Heart right ventricle (tissue), 16 donors: ENCODE measurements around the gene MTCP1. TPM values are rescaled to one million over a fixed set of nuclear protein-coding genes. Genes with fewer than 3 reads are reported as not detected.

ENCODE experiments used
- ATAC-seq, 8 donors: fragments of 200-7000 bp; cut with Tn5 transposase; one replicate each; pipeline ENCODE4 v1.9.1; 2020; ENCODE audit warnings: mild to moderate bottlenecking in 8 of 8, moderate library complexity in 8 of 8, moderate number of reproducible peaks in 1 of 8
- DNase-seq, 2 donors: peaks; one replicate each; pipeline ENCODE4 v3.0.0-alpha.2; 2020
- H3K27ac ChIP-seq, 10 donors: fragments of 200-600 bp; sonication (generic) in 2 of 10; one replicate each; pipeline versions ENCODE4 v1.5.0 to v1.8.0; 2020 to 2022; ENCODE audit warnings: mild to moderate bottlenecking in 3 of 10
- H3K27me3 ChIP-seq, 7 donors: fragments of 200-600 bp; one replicate each; pipeline ENCODE4 v1.8.0; 2021 to 2022; ENCODE audit warnings: mild to moderate bottlenecking in 2 of 7
- H3K36me3 ChIP-seq, 9 donors: fragments of 200-600 bp; sonication (generic) in 1 of 9; one replicate each; pipeline versions ENCODE4 v1.5.0 to v1.8.0; 2020 to 2022; ENCODE audit warnings: mild to moderate bottlenecking in 2 of 9
- H3K4me1 ChIP-seq, 9 donors: fragments of 200-600 bp; sonication (generic) in 1 of 9; one replicate each; pipeline versions ENCODE4 v1.5.0 to v1.8.0; 2020 to 2022; ENCODE audit warnings: mild to moderate bottlenecking in 4 of 9
- H3K4me3 ChIP-seq, 10 donors: fragments of 200-600 bp; sonication (generic) in 2 of 10; one replicate each; pipeline versions ENCODE4 v1.5.0 to v1.8.0; 2020 to 2022; ENCODE audit warnings: mild to moderate bottlenecking in 7 of 10, moderate library complexity in 2 of 10
- H3K9me3 ChIP-seq, 11 donors: fragments of 200-600 bp in 10 of 11; sonication (generic) in 2 of 11; one replicate each; pipeline versions ENCODE4 v1.5.0 to v1.8.0; 2013 to 2022; ENCODE audit warnings: mild to moderate bottlenecking in 2 of 11, control low read depth in 1 of 11, moderate library complexity in 1 of 11
- CTCF ChIP-seq, 9 donors: fragments of 200-600 bp; sonication (generic) in 2 of 9; IDR thresholded peaks; one replicate each; pipeline versions ENCODE4 v1.5.0 to v1.8.0; 2021 to 2022; ENCODE audit warnings: antibody characterized with exemption in 9 of 9, mild to moderate bottlenecking in 5 of 9, moderate library complexity in 1 of 9
- WGBS, 2 donors: extraction: QIAGEN DNeasy Blood & Tissue Kit; methylation state at CpG; one replicate each; pipeline ENCODE4 v1.1.7; 2013; ENCODE audit warnings: inconsistent platforms in 1 of 2; 5-methylcytosine and 5-hydroxymethylcytosine counted together
- intact Hi-C, 10 donors: fragments of 100-400 bp; cut with DNase I; formaldehyde crosslinking; loops; one replicate each; pipeline versions ENCODE4 v1.11.1 to v1.14.2; 2022
- polyA plus RNA-seq, 2 donors: library from polyadenylated mRNA; stranded (reverse); fragments of 200-250 nt; gene quantifications; one replicate each; pipeline ENCODE4 v1.2.3, GENCODE V29; 2013
- total RNA-seq, 10 donors: library from RNA; stranded (reverse); fragmentation: NEBNext Ultra II Directional in 3 of 10; extraction: Animal tissue kit (Norgen Biotek cat#: 25700) in 3 of 10; gene quantifications; one replicate each; pipeline versions ENCODE4 v1.2.1 to v1.2.4, GENCODE V29; 2021 to 2023
- donor health status: Arrhythmogenic right ventricular cardiomyopathy.
- donor health status: ischemic (EF 13 %, LVEDD 7.1; RV severe dilation, severe dysfunction).
- donor health status: healthy with polysubstance abuse.
- donor health status: DM: no; HTN: yes; CAD: no.
- donor health status: DM: no; HTN: no; CAD: no.
- donor health status: ischemic (EF 25% LVEDD 6.9; RV normal size, moderate dysfunction).
- donor health status: ischemic (EF 25% LVEDD 5.7; RV mildly dilated, moderate dysfunction).
- donor health status: healthy.
- donor health status: DM: yes; HTN: yes; CAD: no.
- donor health status: Ischemic cardiomyopathy.
- donor health status: ischemic (EF 35%, LVEDD 5.7; RV mildly dilated, moderate dysfunction).
- donor health status: nonischemic (EF 11% LVEDD 7.7; RV severe dilation, severe dysfunction).
- donor health status: DM: yes; HTN: yes; CAD: no.
- donor health status: PGD.
- donor health status: ischemic (EF 29% LVEDD 5.4; RV normal size, mild dysfunction).
- donor health status: nonischemic (EF 23%, LVEDD 6.1; RV moderate dilation, normal function).

MTCP1 gene
- total and polyA plus RNA-seq, 12 donors, result 21.2 to 384 (median 48.8) TPM

- Histone ChIP-seq H3K36me3 (peaks cover 0 to 65% (median 0%) of the 10 kb centered on the region in 9 donors), H3K4me1 (peaks cover 0 to 21% (median 7%) of the 10 kb centered on the region in 9 donors), H3K9me3 (no peaks in the 10 kb centered on the region), H3K27me3 (no peaks in the 10 kb centered on the region), H3K4me3 (no peak overlapping the region), H3K27ac (no peak overlapping the region)
- intact Hi-C loops, result loop anchor here in 6 of 10 donors (5.0 to 10.0 kb wide), 5 partner anchors 59 to 159 kb away; no protein-coding TSS in a partner anchor
- no peak for DNase-seq
- WGBS, 2 donors, result 90 to 93% methylated on average over 3 of the region's 3 CpGs
- no peak for ATAC-seq
- TF ChIP-seq CTCF (IDR thresholded peaks at IDR 0.05), result no peak
Observed at GRCh38 chrX:155053656-155054055, 17.3 kb downstream of the MTCP1 start.

GRCh38 chrX:155052738-155053498 is 18.0 kb downstream of the MTCP1 start:
- no peaks in the 10 kb centered on the region for H3K9me3 ChIP-seq
- WGBS, 2 donors, result 93 to 95% methylated on average over 5 of the region's 5 CpGs
- peaks cover 0 to 65% (median 0%) of the 10 kb centered on the region in 9 donors for H3K36me3 ChIP-seq
- ATAC-seq (no peak), DNase-seq (no peak)
- peaks cover 0 to 3% (median 0%) of the 10 kb centered on the region in 7 donors for H3K27me3 ChIP-seq
- no peak overlapping the region for H3K4me3 ChIP-seq
- H3K4me1 ChIP-seq, result peaks cover 0 to 28% (median 8%) of the 10 kb centered on the region in 9 donors
- intact Hi-C loops, result loop anchor here in 6 of 10 donors (5.0 to 10.0 kb wide), 5 partner anchors 58 to 158 kb away; no protein-coding TSS in a partner anchor
- no peak overlapping the region for H3K27ac ChIP-seq
- TF ChIP-seq CTCF (IDR thresholded peaks at IDR 0.05), result no peak

GRCh38 chrX:155048977-155049619 is 21.8 kb downstream of the MTCP1 start:
- peaks cover 0 to 52% (median 0%) of the 10 kb centered on the region in 9 donors for H3K36me3 ChIP-seq
- peak in 1 of 2 donors; percentile 46 for DNase-seq
- peaks cover 0 to 30% (median 5%) of the 10 kb centered on the region in 9 donors for H3K4me1 ChIP-seq
- ATAC-seq, result peak; percentile 25 to 69 (median 60)
- H3K9me3 ChIP-seq, result no peaks in the 10 kb centered on the region
- WGBS, 2 donors, result 43% methylated on average over 9 of the region's 9 CpGs
- H3K27ac ChIP-seq, result peak overlapping the region in 1 of 10 donors; percentile 31
- peak; percentile 34 to 72 (median 60) for TF ChIP-seq CTCF (IDR thresholded peaks at IDR 0.05)
- no peak overlapping the region for H3K4me3 ChIP-seq
- intact Hi-C loops, result loop anchor here in 1 of 10 donors (2.0 kb wide), 1 partner anchor 20 kb away; no protein-coding TSS in a partner anchor
- H3K27me3 ChIP-seq, result peaks cover 0 to 4% (median 0%) of the 10 kb centered on the region in 7 donors

- H3K27ac ChIP-seq, result no peak overlapping the region
- peaks cover 0 to 31% (median 0%) of the 10 kb centered on the region in 9 donors for H3K36me3 ChIP-seq
- peaks cover 0 to 30% (median 5%) of the 10 kb centered on the region in 9 donors for H3K4me1 ChIP-seq
- TF ChIP-seq CTCF (IDR thresholded peaks at IDR 0.05), result no peak
- 72 to 73% methylated on average over 5 of the region's 5 CpGs for WGBS, 2 donors
- DNase-seq (no peak), ATAC-seq (no peak)
- intact Hi-C loops, result loop anchor here in 1 of 10 donors (1.0 kb wide), 1 partner anchor 9 kb away; no protein-coding TSS in a partner anchor
- no peaks in the 10 kb centered on the region for H3K9me3 ChIP-seq
- H3K4me3 ChIP-seq, result no peak overlapping the region
- peaks cover 0 to 4% (median 0%) of the 10 kb centered on the region in 7 donors for H3K27me3 ChIP-seq
Observed at GRCh38 chrX:155046811-155047528, 24.0 kb downstream of the MTCP1 start.
